DND-41 (cell line): ENCODE data around the gene HBG2.

Experiments used
- CTCF ChIP-seq: IDR thresholded peaks from 2 replicates; pipeline ENCODE4 v1.5.1; 2012; ENCODE audit warnings: borderline replicate concordance, low read length, moderate library complexity, mild to moderate bottlenecking; ENCODE audit not compliant: poor library complexity, severe bottlenecking; ENCODE audit errors: extremely low read depth
- EZH2 ChIP-seq: IDR thresholded peaks from 3 replicates; pipeline ENCODE4 v1.6.1; 2012; ENCODE audit warnings: borderline replicate concordance, low read depth, mild to moderate bottlenecking, moderate library complexity, low read length, inconsistent platforms; ENCODE audit not compliant: severe bottlenecking

GRCh38 chr11:5265832-5266231 lies 11.3 kb upstream of the HBG2 start:
- TF ChIP-seq CTCF (no peak), EZH2 (no peak)
